LNCaP clone FGC (cell line): ENCODE measurements around the gene MCRIP1.

Experiments
- DNase-seq: peaks from one replicate; pipeline ENCODE4 v3.0.0-alpha.2; 2011; ENCODE audit warnings: low read depth
- H3K4me3 ChIP-seq: 2 replicates; pipeline ENCODE4 v1.5.1; 2011; ENCODE audit warnings: mild to moderate bottlenecking, low read depth, low read length, control low read depth
- TF ChIP-seq, protein P1 (sequence below): IDR thresholded peaks from 2 replicates; pipeline ENCODE4 v1.5.1; 2012; ENCODE audit warnings: mild to moderate bottlenecking; ENCODE audit not compliant: control insufficient read depth, insufficient read depth; ENCODE audit errors: extremely low read depth

MCRIP1 gene

GRCh38 chr17:81814748-81815645 lies 18.1 kb downstream of the MCRIP1 start:
- TF ChIP-seq, protein P1, sequence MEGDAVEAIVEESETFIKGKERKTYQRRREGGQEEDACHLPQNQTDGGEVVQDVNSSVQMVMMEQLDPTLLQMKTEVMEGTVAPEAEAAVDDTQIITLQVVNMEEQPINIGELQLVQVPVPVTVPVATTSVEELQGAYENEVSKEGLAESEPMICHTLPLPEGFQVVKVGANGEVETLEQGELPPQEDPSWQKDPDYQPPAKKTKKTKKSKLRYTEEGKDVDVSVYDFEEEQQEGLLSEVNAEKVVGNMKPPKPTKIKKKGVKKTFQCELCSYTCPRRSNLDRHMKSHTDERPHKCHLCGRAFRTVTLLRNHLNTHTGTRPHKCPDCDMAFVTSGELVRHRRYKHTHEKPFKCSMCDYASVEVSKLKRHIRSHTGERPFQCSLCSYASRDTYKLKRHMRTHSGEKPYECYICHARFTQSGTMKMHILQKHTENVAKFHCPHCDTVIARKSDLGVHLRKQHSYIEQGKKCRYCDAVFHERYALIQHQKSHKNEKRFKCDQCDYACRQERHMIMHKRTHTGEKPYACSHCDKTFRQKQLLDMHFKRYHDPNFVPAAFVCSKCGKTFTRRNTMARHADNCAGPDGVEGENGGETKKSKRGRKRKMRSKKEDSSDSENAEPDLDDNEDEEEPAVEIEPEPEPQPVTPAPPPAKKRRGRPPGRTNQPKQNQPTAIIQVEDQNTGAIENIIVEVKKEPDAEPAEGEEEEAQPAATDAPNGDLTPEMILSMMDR, result no peak

DNA sequence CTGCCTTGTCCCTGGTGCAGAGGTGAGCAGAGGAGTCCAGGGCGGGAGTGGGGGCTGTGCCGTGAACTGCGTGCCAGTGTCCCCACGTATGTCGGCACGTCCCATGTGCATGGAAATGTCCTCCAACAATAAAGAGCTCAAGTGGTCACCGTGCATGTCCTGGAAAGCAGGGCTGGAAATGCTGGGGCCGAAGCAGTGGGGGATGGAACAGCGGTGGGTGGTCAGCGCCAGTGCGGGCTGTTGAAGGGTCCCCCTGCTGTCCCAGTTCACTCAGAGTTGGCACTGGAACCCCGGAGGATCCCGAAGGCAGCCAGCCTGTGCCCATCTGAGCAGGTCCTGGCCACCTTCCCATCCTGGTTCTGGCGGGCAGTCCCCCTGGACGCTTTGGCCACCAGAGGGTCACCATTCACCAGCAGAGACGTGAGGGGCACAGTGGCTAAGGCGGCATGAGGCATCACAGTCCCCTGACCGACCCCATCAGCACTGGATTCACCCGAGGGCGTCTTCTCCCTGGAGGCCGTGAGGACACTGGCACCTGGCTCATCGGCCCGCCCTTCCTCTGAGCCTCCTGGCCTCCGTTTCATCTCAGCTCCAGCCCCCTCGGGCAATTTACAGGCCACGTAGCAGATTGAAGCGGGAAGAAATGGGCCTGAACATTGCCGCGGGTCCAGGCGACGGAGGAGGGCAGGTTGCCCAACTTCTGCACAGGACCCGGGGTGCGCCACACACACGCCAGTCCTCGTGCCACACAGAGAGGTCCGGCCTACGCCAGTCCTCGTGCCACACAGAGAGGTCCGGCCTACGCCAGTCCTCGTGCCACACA lies 19.0 kb downstream of the MCRIP1 start:
- TF ChIP-seq, protein P1, result no peak
- no peak overlapping the region for H3K4me3 ChIP-seq
- DNase-seq, result no peak

More at GRCh38 chr17:81814748-81815645, 18.1 kb downstream of the MCRIP1 start:
- no peak overlapping the region for H3K4me3 ChIP-seq
- no peak for DNase-seq

DNA sequence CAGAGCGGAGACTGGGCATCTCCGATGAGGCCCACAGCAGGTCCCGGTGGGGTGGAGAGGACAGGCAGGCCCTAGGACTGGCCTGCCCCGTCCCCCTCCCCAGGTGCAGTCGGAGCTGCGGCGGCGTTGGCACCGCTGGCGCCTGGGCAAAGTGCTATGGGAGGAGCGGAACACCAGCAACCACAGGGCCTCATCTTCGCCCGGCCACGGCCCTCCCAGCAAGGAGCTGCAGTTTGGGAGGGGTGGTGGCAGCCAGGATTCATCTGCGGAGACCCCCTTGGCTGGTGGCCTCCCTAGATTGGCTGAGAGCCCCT lies 19.8 kb downstream of the MCRIP1 start:
- DNase-seq, result no peak
- no peak overlapping the region for H3K4me3 ChIP-seq
- TF ChIP-seq, protein P1, result no peak

- TF ChIP-seq, protein P1, result no peak
- DNase-seq, result no peak
- H3K4me3 ChIP-seq, result no peak overlapping the region
Measured at GRCh38 chr17:81812571-81813370, 20.3 kb downstream of the MCRIP1 start.

DNA sequence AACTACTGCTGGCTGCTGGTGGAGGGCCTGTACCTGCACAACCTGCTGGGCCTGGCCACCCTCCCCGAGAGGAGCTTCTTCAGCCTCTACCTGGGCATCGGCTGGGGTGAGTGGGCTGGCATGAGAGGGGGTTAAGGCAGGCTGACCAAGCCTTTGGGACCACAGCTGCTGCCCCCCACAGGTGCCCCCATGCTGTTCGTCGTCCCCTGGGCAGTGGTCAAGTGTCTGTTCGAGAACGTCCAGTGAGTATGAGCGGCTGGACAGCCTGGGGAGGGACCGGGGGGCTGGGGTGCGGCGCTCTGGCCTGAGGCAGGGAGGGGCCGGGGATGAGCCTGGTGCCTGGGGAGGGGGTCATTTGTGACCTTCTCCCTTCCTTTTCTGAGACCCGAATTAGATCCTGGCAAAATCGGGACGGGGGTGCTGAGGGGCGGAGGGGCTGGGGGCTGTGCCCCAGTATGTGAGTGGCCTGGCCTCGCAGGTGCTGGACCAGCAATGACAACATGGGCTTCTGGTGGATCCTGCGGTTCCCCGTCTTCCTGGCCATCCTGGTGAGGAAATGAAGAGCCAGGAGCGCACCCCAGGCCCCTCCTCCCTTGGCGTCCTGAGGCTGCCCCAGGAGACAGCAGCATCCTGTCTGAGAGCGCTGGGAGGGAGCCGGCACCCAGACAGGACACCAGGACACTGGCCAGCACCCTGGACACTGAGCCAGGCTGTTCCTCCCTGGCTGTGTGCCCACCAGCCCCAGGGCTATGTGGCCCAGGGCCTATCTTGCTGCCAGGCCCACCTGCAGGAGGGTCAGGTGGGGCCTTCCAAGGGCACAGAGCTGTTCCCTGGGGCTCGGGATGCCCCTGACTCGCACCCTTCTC lies 21.2 kb downstream of the MCRIP1 start:
- no peak overlapping the region for H3K4me3 ChIP-seq
- TF ChIP-seq, protein P1, result no peak
- no peak for DNase-seq
